CD1c-positive myeloid dendritic cell (primary cell): Measurements from ENCODE around the gene ENPP3.

Experiments used
- DNase-seq: peaks from one replicate; pipeline ENCODE4 v3.0.0-alpha.2; 2016; ENCODE audit errors: extremely low spot score

Gene ENPP3

GRCh38 chr6:131765081-131765803 is 128.1 kb downstream of the ENPP3 start:
- no peak for DNase-seq

GRCh38 chr6:131765804-131766135 is 128.7 kb downstream of the ENPP3 start:
- DNase-seq, result no peak

DNA sequence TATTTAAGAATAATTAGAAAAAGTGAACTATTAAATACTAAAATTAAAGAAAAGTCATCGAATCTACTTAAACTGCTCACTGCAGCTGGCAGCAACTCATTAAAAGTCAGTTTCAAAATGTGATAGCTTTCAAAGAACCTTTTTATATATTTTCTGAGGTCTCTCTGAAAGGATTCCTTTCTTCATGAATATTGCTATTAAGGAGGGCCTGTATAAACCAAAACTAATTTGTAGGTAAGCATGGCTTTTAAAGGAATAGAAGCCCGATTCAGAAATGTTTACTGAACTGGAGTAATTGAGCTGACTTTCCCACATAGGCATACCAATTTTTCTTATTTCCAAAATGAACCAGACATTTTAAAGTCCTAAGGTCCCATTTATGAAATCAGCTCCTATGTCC is 129.5 kb downstream of the ENPP3 start:
- no peak for DNase-seq

DNA sequence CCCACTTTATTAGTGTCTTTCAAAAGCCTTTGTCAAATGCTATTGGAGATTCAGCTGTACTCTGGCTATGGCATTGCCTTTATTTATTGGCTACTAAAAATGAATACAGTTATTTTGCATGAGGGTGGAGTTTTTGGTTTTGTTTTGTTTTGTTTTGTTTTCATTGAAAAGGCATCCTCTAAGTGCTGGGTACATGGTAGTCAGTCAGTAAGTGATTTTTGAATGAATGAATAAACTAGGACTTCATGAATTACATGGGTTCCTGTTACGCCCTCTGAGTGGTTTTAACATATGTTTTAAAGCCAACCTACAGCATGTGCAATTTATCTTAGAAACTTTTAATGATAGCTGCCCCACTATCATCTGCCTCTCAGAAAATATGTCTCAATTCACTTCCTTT is 131.9 kb downstream of the ENPP3 start:
- DNase-seq, result no peak

- DNase-seq, result no peak
Measured at GRCh38 chr6:131769385-131770141, 132.5 kb downstream of the ENPP3 start.

GRCh38 chr6:131770776-131771175 is 133.7 kb downstream of the ENPP3 start:
- DNase-seq, result no peak

GRCh38 chr6:131773284-131773950 is 136.3 kb downstream of the ENPP3 start:
- DNase-seq, result no peak

DNA sequence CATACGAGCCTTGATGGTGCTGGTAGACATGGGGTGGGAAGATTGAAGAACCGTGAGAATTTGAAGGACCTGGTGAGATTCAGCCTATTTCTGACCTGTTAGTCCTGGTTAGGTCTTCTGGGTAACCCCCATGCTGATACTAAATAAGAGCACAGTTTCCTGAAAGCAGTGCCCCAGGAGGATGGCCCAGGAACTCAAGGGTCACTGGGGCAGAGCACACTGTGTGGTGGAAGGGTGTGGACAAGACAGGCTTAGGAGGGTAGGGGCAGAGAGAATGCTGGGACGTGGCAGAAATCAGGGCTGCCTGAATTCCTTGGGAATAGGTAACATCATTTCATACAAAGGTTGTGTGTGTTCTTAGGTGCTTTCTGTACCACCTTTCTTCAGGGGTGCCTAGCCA is 138.8 kb downstream of the ENPP3 start:
- no peak for DNase-seq

- DNase-seq, result no peak
Measured at GRCh38 chr6:131776985-131777384, 139.9 kb downstream of the ENPP3 start.

DNA sequence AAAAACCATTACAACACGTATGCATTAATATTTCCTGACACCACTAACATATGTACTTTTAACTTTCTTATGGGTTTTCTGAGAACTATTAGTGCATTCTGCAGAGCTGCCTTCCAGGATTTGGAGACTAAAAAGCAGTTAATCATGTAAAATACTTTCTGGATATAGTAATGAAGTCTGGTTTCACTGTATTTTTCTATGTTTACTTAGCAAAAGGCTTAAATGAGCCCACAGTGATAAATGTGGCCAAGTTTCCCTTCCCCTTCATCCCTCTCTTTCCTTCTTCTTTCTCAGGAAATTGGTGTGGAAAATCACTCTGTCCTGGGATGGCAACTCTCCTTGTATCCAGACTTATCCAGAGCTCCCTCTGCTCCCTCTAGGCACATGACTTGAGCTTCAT is 141.1 kb downstream of the ENPP3 start:
- DNase-seq, result no peak

- DNase-seq, result no peak
Measured at GRCh38 chr6:131779304-131779703, 142.2 kb downstream of the ENPP3 start.

GRCh38 chr6:131780600-131780999 is 143.5 kb downstream of the ENPP3 start:
- DNase-seq, result no peak

GRCh38 chr6:131781687-131782086 is 144.6 kb downstream of the ENPP3 start:
- no peak for DNase-seq

DNA sequence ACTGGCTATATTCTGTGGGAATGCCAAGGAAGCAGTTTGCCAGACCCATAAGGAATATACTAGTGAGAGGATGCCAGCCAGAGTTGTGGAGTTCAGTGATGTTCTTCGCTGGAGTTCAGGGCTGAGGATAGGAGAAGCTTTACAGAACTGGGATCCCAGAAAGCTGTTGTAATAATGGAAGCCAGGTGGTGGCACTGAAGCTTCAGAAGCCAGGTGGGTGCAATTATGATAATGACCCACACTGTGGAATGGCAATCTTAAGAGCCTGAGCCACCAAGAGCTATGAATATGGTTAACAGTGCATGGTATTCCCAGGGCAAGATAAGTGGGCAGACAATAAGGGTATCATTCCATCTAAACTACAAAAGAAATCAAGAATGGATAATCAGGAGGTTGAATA is 145.7 kb downstream of the ENPP3 start:
- no peak for DNase-seq

- DNase-seq, result no peak
Measured at GRCh38 chr6:131784561-131784960, 147.5 kb downstream of the ENPP3 start.

- DNase-seq, result no peak
Measured at GRCh38 chr6:131787079-131787478, 150.0 kb downstream of the ENPP3 start.

- no peak for DNase-seq
Measured at GRCh38 chr6:131787766-131788712, 150.9 kb downstream of the ENPP3 start.

DNA sequence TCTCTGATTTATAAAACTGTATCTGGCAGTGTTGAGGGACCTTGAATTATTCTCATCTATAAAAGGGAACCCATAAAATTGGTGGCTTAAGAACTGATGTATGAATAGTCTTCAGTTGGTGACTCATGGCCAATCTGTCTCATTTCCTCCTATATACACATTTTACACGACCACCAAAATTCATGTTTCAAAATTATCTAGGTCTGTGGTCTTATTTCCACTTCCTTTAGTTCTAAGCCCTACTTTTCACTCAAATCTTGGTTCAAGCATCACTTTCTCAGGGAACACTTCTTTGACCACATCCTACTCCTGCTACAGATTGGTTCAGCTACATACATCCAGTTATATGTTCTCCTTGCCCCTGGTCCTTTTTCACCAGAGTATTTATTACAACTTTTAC is 152.1 kb downstream of the ENPP3 start:
- no peak for DNase-seq

DNA sequence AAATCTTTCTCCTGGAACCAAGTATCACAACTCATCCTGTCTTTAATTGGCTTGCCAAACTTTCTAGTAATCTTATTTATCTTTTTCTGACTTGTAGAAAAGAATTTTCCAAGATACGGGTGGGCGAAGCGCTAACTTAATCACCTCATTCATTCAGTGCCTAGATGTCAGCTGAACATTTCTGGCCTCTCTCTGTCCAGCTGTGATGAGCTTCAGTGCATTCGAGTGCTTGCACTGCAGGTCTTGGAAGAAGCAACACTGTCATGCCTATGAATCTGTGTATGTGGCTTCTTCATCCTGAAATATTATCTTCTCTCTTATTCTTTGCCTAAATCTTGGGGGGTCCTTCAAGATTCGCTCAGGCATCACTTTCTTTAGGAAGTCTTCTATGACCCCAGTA is 154.4 kb downstream of the ENPP3 start:
- no peak for DNase-seq

DNA sequence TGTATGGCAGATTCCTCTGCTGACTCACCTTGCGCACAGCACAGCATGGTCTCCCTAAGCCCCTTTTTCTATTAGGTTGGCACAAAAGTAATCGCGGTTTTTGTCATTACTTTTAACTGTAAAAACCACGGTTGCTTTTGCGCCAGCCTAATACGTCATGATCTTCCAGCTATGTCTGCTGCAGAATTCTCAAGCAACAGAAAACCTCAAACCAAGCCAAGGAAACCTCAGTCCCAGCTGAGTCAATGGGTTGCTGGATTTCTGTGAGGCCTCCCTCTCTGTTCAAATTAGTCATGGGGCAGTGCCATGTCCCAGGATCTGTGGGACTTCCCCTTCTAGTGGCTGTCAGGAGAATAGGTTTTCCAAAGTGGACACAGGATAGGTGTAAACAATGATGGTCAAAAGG is 155.0 kb downstream of the ENPP3 start:
- DNase-seq, result no peak

DNA sequence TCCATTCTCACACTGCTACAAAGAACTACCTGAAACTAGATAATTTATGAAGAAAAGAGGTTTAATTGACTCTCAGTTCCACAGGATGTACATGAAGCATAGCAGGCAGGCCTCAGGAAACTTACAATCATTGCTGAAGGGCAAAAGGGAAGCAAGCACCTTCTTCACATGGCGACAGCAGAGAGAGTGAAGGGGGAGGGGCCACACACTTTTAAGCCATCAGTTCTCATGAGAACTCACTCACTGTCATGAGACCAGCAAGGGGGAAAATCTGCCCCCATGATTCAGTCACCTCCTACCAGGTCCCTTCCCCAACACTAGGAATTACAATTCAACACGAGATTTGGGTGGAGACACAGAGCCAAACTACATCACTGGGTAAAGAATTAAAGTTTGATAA is 158.3 kb downstream of the ENPP3 start:
- no peak for DNase-seq
